NCI-H1417 (cell line): ENCODE results near the gene ADAM11.
"Not testable (repeated sequence)": the region's sequence is repeated elsewhere in the genome, so short reads cannot be mapped to it uniquely, and the experiment has no call there.

Experiments
- DNase-seq, 3 experiments: peaks; one replicate each; lab custom pipeline; 2025; lab: John Stamatoyannopoulos, UW

ADAM11 gene, protein sequence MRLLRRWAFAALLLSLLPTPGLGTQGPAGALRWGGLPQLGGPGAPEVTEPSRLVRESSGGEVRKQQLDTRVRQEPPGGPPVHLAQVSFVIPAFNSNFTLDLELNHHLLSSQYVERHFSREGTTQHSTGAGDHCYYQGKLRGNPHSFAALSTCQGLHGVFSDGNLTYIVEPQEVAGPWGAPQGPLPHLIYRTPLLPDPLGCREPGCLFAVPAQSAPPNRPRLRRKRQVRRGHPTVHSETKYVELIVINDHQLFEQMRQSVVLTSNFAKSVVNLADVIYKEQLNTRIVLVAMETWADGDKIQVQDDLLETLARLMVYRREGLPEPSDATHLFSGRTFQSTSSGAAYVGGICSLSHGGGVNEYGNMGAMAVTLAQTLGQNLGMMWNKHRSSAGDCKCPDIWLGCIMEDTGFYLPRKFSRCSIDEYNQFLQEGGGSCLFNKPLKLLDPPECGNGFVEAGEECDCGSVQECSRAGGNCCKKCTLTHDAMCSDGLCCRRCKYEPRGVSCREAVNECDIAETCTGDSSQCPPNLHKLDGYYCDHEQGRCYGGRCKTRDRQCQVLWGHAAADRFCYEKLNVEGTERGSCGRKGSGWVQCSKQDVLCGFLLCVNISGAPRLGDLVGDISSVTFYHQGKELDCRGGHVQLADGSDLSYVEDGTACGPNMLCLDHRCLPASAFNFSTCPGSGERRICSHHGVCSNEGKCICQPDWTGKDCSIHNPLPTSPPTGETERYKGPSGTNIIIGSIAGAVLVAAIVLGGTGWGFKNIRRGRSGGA

DNA sequence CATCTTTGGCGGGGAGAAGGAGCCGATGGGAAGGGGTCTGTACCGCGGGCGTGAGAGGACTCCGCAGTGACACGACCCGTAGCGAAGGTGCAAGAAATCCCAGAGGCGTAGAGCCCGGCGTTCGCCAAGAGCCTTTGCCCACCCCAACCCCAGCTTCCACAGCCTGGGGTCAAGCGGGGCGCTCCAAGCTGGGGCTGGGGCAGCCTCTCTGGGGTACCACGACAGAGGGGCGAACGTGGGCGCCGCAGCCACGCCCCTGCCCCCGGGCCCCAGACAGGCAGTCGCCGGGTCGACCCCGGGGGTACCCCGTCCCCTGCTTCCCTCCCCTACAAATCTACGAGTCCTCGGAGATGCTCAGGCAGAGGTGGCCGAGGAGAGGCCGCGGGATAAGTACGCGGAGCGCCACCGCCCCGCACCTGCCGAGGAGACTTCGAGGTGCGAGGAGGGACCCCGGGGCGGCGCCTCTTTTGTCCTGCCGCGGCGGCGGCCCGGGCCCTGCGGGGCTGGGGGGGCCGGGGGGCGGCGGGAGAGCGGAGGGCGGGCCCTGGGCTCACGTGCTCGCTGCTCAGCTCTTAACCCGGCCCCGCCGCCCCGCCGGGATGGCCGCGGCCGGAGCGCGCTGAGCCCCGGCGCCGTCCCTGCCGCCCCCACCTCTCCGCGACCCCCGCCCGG, at the start of gene ADAM11:
ADAM11 (plus strand) TSS at position 575 of the 672 bp plus-strand sequence. CDS start 212 bp downstream, outside the sequence.
- peak in 2 of 3 experiments; percentile 17 to 37 for DNase-seq

GRCh38 chr17:44719444-44719843, 39.3 kb upstream of the ADAM11 start:
- DNase-seq: no peak

DNA sequence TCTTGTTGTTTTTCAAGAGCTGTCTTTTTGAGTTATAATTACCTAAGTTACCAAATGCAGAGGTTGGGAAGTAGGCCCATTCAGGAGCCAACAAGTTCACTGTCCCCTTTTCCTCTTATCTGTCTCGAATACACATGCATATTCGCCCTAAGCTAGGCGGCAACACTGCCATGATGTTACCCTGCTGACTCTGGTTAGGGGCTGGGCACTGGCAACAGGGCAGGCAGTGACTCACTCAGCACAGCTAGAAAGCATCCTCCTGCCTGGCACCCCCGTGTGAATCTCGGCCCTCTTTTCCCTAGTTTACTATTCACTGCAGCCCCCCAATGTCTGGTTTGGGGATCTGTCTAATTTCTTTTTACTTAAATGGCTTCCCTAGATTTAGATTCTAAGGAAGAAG, 36.5 kb upstream of the ADAM11 start:
- DNase-seq: no peak

DNA sequence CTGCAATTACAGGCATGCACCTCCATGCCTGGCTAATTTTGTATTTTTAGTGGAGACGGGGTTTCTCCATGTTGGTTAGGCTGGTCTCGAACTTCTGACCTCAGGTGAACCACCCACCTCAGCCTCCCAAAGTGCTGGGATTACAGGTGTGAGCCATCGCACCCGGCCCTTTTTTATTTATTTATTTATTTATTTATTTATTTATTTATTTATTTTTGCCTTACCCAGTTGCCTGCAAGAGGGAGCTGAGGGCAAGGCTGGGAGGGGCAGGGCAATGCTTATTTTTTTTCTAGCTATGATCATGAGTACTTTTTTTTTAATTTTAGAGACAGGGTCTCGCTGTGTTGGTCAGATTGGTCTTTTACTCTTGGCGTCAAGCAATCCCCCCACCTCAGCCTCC, 32.7 kb upstream of the ADAM11 start:
- DNase-seq: not testable (repeated sequence)

- no peak for DNase-seq
Observed at GRCh38 chr17:44733753-44734152, 25.0 kb upstream of the ADAM11 start.

GRCh38 chr17:44734272-44734671, 24.5 kb upstream of the ADAM11 start:
- no peak for DNase-seq

- no peak for DNase-seq
Observed at GRCh38 chr17:44736551-44737240, 22.1 kb upstream of the ADAM11 start.

DNA sequence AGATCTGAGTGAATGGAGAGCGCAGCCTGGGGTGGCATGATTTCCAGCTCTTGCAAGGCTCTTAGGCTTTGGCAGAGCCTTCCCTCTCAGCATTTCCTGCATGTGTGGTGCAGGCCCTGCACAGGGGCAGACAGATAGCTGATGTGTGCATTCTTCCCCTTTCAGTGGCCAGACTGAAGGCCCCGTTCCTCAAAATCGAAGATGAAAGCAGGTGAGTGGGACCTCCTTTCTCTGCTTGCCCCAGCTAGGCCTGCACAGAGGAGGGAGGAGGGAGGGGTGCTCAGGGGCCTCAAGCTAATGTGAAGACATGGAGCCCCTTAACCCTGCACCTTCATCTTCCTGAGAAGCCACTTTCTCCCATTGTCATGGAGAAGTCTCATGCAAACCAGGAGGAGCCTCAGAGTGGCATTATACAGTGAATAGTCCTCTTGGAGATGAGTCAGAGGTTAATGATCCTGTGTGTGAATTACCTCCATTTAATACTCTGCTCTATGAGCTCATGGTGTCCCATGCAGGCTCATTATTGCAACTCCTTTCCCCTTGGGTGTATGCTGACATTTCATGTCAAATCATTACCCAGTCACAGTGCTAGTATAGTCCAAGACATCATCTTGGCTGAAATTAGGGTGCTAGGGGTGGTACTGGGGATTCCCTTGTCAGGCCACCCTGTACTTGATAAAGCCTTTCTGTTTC, 20.4 kb upstream of the ADAM11 start:
- no peak for DNase-seq

DNA sequence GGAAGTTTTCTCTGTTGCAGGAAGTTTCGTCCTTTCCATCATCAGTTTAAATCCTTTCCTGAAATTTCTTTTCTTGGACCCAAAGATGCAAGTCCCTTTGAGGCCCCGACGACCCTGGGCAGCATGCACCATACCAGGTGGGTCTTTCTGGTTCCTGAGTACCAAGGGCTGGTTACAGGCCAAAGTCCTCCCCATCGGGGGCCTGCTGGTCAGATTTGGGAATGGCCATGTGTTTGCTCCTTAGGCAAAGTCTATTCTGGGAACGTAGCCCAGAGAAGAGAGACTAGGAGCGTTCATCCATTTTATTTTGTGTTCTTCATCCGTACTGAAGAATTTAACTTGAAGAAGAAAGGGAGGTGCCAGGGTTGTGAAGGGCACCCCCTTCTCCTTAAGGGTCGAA, 17.5 kb upstream of the ADAM11 start:
- no peak for DNase-seq

GRCh38 chr17:44745301-44745700, 13.5 kb upstream of the ADAM11 start:
- no peak for DNase-seq

DNA sequence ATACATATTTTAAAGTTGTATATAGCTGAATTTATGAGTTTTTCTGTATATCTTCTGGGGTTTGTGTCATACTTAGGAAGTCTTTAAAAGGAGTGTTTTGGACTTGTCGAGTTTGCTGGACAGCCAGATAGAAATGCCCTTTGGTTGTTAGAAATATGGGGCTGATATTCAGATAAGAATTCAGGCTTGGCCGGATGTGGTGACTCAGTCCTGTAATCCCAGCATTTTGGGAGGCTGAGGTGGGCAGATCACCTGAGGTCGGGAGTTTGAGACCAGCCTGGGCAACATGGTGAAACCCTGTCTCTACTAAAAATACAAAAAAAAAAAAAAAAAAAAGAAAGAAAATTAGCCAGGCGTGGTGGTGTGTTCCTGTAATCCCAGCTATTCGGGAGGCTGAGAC, 13.1 kb upstream of the ADAM11 start:
- not testable (repeated sequence) for DNase-seq

GRCh38 chr17:44747566-44747965, 11.2 kb upstream of the ADAM11 start:
- DNase-seq: no peak

DNA sequence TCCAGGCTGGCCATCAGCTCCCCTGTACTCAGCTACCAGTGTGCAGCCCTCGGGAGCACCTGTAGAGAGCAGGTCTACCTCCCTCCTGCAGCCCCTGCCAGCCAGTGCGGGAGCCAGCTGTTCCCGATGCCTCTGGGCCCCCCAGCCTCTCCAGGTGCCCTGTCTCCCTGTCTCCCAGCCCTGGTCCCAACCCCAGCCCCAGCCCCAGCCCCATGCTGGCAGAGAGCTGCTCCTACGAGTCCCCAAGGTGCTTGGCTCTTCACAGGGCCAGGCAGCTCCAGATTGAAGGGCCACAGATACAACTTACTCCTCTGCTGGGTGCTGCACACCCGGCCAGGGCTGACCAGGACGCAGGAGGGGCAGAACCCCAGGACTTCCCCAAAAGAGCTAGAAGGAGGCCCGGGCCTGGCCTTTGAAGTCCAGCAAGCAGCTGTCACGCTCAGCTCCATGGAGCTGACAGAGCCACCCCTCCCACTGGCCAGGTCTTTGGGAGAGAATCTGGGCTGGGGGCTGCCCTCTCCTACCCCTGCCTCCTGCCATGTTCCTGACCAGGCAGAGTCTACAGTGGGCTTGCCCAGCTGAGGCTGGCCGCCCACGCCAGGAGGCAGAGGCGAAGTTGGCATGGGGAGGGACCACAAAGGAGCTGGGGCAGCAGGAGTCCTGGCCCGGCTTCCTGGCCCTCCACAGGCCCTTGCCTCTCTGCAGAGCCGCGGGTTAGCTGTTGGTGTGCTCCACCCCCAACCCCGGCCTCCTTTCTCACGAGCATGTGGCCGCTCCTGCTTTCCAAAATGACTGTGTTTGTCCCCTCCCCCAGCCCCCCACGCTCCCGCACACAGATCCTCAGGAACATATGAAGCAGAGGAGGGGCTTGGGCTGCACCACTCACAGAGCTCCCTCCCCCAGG, 9.5 kb upstream of the ADAM11 start:
- no peak for DNase-seq

GRCh38 chr17:44749980-44750318, 8.8 kb upstream of the ADAM11 start:
- DNase-seq: no peak

- no peak for DNase-seq
Observed at GRCh38 chr17:44751331-44751730, 7.5 kb upstream of the ADAM11 start.

GRCh38 chr17:44751806-44752205, 7.0 kb upstream of the ADAM11 start:
- no peak for DNase-seq

GRCh38 chr17:44752953-44753861, 5.6 kb upstream of the ADAM11 start:
- no peak for DNase-seq

DNA sequence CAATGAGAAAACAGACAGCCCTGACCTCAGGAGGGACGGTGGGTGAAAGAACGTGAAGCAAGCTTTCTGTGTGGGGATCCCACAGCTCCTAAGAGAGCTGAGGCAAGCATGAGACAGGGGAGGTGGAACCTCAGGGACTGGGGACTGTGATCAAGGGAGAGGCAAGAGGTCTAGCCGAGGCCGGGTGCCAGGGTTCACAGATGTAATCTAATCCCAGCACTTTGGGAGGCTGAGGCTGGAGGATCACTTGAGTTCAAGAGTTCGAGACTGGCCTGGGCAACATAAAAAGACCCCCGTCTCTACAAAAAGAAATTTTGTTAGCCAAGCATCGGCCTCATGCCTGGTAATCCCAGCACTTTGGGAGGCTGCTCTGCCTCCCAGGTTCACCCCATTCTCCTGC, 4.5 kb upstream of the ADAM11 start:
- DNase-seq: no peak

DNA sequence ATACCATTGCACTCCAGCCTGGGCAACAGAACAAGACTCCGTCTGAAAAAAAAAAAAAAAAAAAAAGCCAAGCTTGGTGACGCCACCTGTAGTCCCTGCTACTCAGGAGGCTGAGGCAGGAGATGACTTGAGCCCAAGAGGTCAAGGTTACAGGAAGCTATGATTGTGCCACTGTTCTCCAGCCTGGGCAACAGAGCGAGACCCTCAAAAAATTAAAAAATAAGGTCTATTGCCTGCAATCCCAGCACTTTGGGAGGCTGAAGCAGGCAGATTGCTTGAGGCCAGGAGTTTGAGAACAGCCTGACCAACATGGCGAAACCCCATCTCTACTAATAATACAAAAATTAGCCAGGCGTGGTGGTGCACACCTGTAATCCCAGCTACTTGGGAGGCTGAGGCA, 3.6 kb upstream of the ADAM11 start:
- DNase-seq: not testable (repeated sequence)
